HFFc6 (cell line): ENCODE results near the gene SBF1. TPM values are rescaled to one million over a fixed set of nuclear protein-coding genes. Genes with fewer than 3 reads are reported as not detected.
"Not testable (repeated sequence)": the region's sequence is repeated elsewhere in the genome, so short reads cannot be mapped to it uniquely, and the experiment has no call there.

ENCODE experiments used
- DNase-seq: peaks from one replicate; pipeline ENCODE4 v3.0.0-alpha.2; 2018
- H3K27ac Mint-ChIP-seq: 2 replicates; pipeline ENCODE4 v1.8.0; 2020; ENCODE audit warnings: mild to moderate bottlenecking, mixed read lengths
- H3K27me3 Mint-ChIP-seq: 2 replicates; pipeline ENCODE4 v1.8.0; 2021; ENCODE audit warnings: mild to moderate bottlenecking, moderate library complexity, mixed read lengths; ENCODE audit not compliant: insufficient read depth
- H3K36me3 Mint-ChIP-seq: 2 replicates; pipeline ENCODE4 v1.8.0; 2021; ENCODE audit warnings: low read depth, mixed read lengths
- H3K4me1 Mint-ChIP-seq: 2 replicates; pipeline ENCODE4 v1.8.0; 2020; ENCODE audit warnings: low read depth, mixed read lengths
- H3K4me3 Mint-ChIP-seq: 2 replicates; pipeline ENCODE4 v1.8.0; 2020; ENCODE audit warnings: mild to moderate bottlenecking, moderate library complexity, mixed read lengths
- H3K9me3 Mint-ChIP-seq: 2 replicates; pipeline ENCODE4 v1.8.0; 2020; ENCODE audit warnings: mild to moderate bottlenecking, mixed read lengths
- CTCF ChIP-seq: fragments of 200-600 bp; sonication (generic); IDR thresholded peaks from 2 replicates; pipeline ENCODE4 v1.5.0; 2021; ENCODE audit warnings: antibody characterized with exemption, mild to moderate bottlenecking
- total RNA-seq, 6 experiments: library from RNA; stranded (reverse); fragmentation: NEBNext Ultra II Directional; extraction: Animal tissue kit (Norgen Biotek cat#: 25700); gene quantifications; 2 replicates in 1 of 6; 3 replicates in 5 of 6; pipeline ENCODE4 v1.2.3, GENCODE V29; 2021

The SBF1 gene
- total RNA-seq, 6 experiments from 2014 or later, result 63.9 to 76.7 (median 71.2) TPM

- no peak overlapping the region for H3K27ac Mint-ChIP-seq
- no peak for DNase-seq
- TF ChIP-seq CTCF, result no peak
- H3K4me1 Mint-ChIP-seq, result peaks cover 16% of the 10 kb centered on the region
- H3K36me3 Mint-ChIP-seq, result peaks cover 14% of the 10 kb centered on the region
- H3K27me3 Mint-ChIP-seq, result peaks cover 2% of the 10 kb centered on the region; the same call in 1 of the 2 replicates
- H3K9me3 Mint-ChIP-seq, result no peaks in the 10 kb centered on the region
- no peak overlapping the region for H3K4me3 Mint-ChIP-seq
Measured at GRCh38 chr22:50522208-50522805, 47.5 kb upstream of the SBF1 start.

GRCh38 chr22:50521710-50522109, 46.9 kb upstream of the SBF1 start:
- Mint-ChIP-seq H3K4me1 (peaks cover 10% of the 10 kb centered on the region), H3K4me3 (no peak overlapping the region), H3K27ac (no peak overlapping the region), H3K36me3 (peaks cover 14% of the 10 kb centered on the region), H3K27me3 (no peaks in the 10 kb centered on the region), H3K9me3 (no peaks in the 10 kb centered on the region)
- DNase-seq, result no peak
- no peak for TF ChIP-seq CTCF

GRCh38 chr22:50520826-50521453, 46.1 kb upstream of the SBF1 start:
- no peaks in the 10 kb centered on the region for H3K9me3 Mint-ChIP-seq
- H3K4me3 Mint-ChIP-seq, result no peak overlapping the region

GRCh38 chr22:50520184-50520583, 45.3 kb upstream of the SBF1 start:
- not testable (repeated sequence) for H3K9me3 Mint-ChIP-seq, H3K27ac Mint-ChIP-seq, H3K4me1 Mint-ChIP-seq, DNase-seq, H3K27me3 Mint-ChIP-seq, H3K4me3 Mint-ChIP-seq
- peaks cover 14% of the 10 kb centered on the region for H3K36me3 Mint-ChIP-seq

More at GRCh38 chr22:50520826-50521453, 46.1 kb upstream of the SBF1 start:
- no peak for TF ChIP-seq CTCF
- peaks cover 14% of the 10 kb centered on the region for H3K36me3 Mint-ChIP-seq
- no peaks in the 10 kb centered on the region for H3K27me3 Mint-ChIP-seq
- no peak overlapping the region; the same call in 1 of the 2 replicates for H3K27ac Mint-ChIP-seq
- DNase-seq, result no peak
- peaks cover 9% of the 10 kb centered on the region for H3K4me1 Mint-ChIP-seq

GRCh38 chr22:50519151-50519550, 44.3 kb upstream of the SBF1 start:
- peaks cover 11% of the 10 kb centered on the region; the same call in 1 of the 2 replicates for H3K36me3 Mint-ChIP-seq
- H3K9me3 Mint-ChIP-seq, result no peaks in the 10 kb centered on the region
- no peaks in the 10 kb centered on the region for H3K27me3 Mint-ChIP-seq
- peaks cover under 1% of the 10 kb centered on the region; the same call in 1 of the 2 replicates for H3K4me1 Mint-ChIP-seq
- no peak for DNase-seq
- H3K27ac Mint-ChIP-seq, result no peak overlapping the region
- TF ChIP-seq CTCF, result no peak
- H3K4me3 Mint-ChIP-seq, result no peak overlapping the region

GRCh38 chr22:50518606-50519005, 43.8 kb upstream of the SBF1 start:
- Mint-ChIP-seq H3K27ac (no peak overlapping the region), H3K4me1 (no peaks in the 10 kb centered on the region), H3K27me3 (no peaks in the 10 kb centered on the region), H3K36me3 (peaks cover 11% of the 10 kb centered on the region; the same call in 1 of the 2 replicates), H3K9me3 (no peaks in the 10 kb centered on the region), H3K4me3 (no peak overlapping the region)
- no peak for TF ChIP-seq CTCF
- DNase-seq, result no peak
